HepG2 (cell line): Measurements from ENCODE around the gene SHBG. TPM values are rescaled to one million over a fixed set of nuclear protein-coding genes. Genes with fewer than 3 reads are reported as not detected.

Experiments
- HOXA5 ChIP-seq: sonication (generic); formaldehyde crosslinking; IDR thresholded peaks from 2 replicates; pipeline ENCODE4 v1.4.0; 2020; ENCODE audit warnings: missing genetic modification reagents
- KLF11 ChIP-seq: IDR thresholded peaks from 2 replicates; pipeline ENCODE4 v1.6.1; 2016; ENCODE audit warnings: missing compliant biosample characterization
- KLF9 ChIP-seq: IDR thresholded peaks from 2 replicates; pipeline ENCODE4 v1.6.1; 2016; ENCODE audit warnings: low read depth
- LCORL ChIP-seq, 2 experiments: fragments of 450-650 bp in 1 of 2; sonication (generic) in 1 of 2; formaldehyde crosslinking in 1 of 2; IDR thresholded peaks; 2 replicates each; pipeline versions ENCODE4 v1.5.0 to v1.6.1; 2017 to 2020; ENCODE audit warnings: antibody characterized with exemption in 1 of 2, missing genetic modification reagents in 1 of 2
- MNT ChIP-seq: fragments of 450-650 bp; IDR thresholded peaks from 2 replicates; pipeline ENCODE4 v1.6.1; 2016
- PAF1 ChIP-seq: IDR thresholded peaks from 2 replicates; pipeline ENCODE4 v1.6.1; 2016; ENCODE audit warnings: missing genetic modification reagents, missing compliant biosample characterization
- PHB2 ChIP-seq: fragments of 450-650 bp; IDR thresholded peaks from 2 replicates; pipeline ENCODE4 v1.6.1; 2018; ENCODE audit not compliant: partially characterized antibody
- POGK ChIP-seq: sonication (generic); formaldehyde crosslinking; conservative IDR thresholded peaks from 2 replicates; pipeline ENCODE4 v1.8.0; 2022; ENCODE audit warnings: mild to moderate bottlenecking, moderate library complexity, missing genetic modification reagents
- RNF219 ChIP-seq: sonication (generic); formaldehyde crosslinking; IDR thresholded peaks from 2 replicates; pipeline ENCODE4 v1.5.0; 2020; ENCODE audit warnings: mild to moderate bottlenecking, missing genetic modification reagents
- ZBTB26 ChIP-seq: IDR thresholded peaks from 2 replicates; pipeline ENCODE4 v1.6.1; 2016; ENCODE audit warnings: missing compliant biosample characterization, missing genetic modification reagents, borderline replicate concordance
- ZBTB39 ChIP-seq: sonication (generic); formaldehyde crosslinking; IDR thresholded peaks from 2 replicates; pipeline ENCODE4 v1.5.0; 2020; ENCODE audit warnings: missing genetic modification reagents
- ZBTB43 ChIP-seq: sonication (generic); formaldehyde crosslinking; conservative IDR thresholded peaks from 2 replicates; pipeline ENCODE4 v1.4.0; 2020; ENCODE audit warnings: missing genetic modification reagents
- ZFP82 ChIP-seq: sonication (generic); formaldehyde crosslinking; IDR thresholded peaks from 2 replicates; pipeline ENCODE4 v1.5.1; 2020; ENCODE audit warnings: mild to moderate bottlenecking, missing genetic modification reagents, borderline replicate concordance
- ZNF430 ChIP-seq: sonication (generic); formaldehyde crosslinking; IDR thresholded peaks from 2 replicates; pipeline ENCODE4 v1.9.0; 2021; ENCODE audit warnings: mild to moderate bottlenecking, missing genetic modification reagents
- ZNF558 ChIP-seq: sonication (generic); formaldehyde crosslinking; IDR thresholded peaks from 2 replicates; pipeline ENCODE4 v1.9.0; 2022; ENCODE audit warnings: mild to moderate bottlenecking, missing genetic modification reagents, borderline replicate concordance
- ZNF567 ChIP-seq: sonication (generic); formaldehyde crosslinking; IDR thresholded peaks from 2 replicates; pipeline ENCODE4 v1.8.1; 2023; ENCODE audit warnings: mild to moderate bottlenecking, missing genetic modification reagents, borderline replicate concordance
- ZNF713 ChIP-seq: sonication (generic); formaldehyde crosslinking; IDR thresholded peaks from 2 replicates; pipeline ENCODE4 v1.4.0; 2020; ENCODE audit warnings: mild to moderate bottlenecking, missing genetic modification reagents
- ZNF772 ChIP-seq: sonication (generic); formaldehyde crosslinking; IDR thresholded peaks from 2 replicates; pipeline ENCODE4 v1.5.0; 2020; ENCODE audit warnings: mild to moderate bottlenecking, missing genetic modification reagents
- polyA plus RNA-seq, 8 experiments: library from polyadenylated mRNA; depleted of rRNA in 3 of 8; stranded (reverse) in 7 of 8; unstranded in 1 of 8; fragments of >200 nt; fragmentation: Illumina TruSeq in 4 of 8; extraction: Trizol in 4 of 8; gene quantifications; 2 replicates each; pipeline versions ENCODE4 v1.2.1 to v1.2.3, GENCODE V29; 2011 to 2016; ENCODE audit warnings: low read depth in 4 of 8, missing spikeins in 1 of 8, mixed read lengths in 1 of 8; ENCODE audit not compliant: insufficient read depth in 1 of 8
- total RNA-seq, 5 experiments: library from RNA; depleted of rRNA; stranded (reverse); fragments of >200 nt; fragmentation: Illumina TruSeq; extraction: Trizol; gene quantifications; 2 replicates each; pipeline ENCODE4 v1.2.3, GENCODE V29; 2016; ENCODE audit warnings: low read depth in 1 of 5

Gene SHBG
- total and polyA plus RNA-seq, 2 of the 13 experiments (the other 11 are each of a cell fraction or from before 2014, with no cell fraction given), result 4.0 to 6.1 TPM

GRCh38 chr17:7614425-7615264, 15.3 kb upstream of the SHBG start, which contains the start of gene FXR2 (continued):
- no peak for TF ChIP-seq RNF219 (CRISPR knock-in tag)
- no peak for TF ChIP-seq ZNF430 (CRISPR knock-in tag)
- TF ChIP-seq ZNF558, result no peak
- TF ChIP-seq PAF1 (CRISPR knock-in tag), result no peak
- no peak for TF ChIP-seq POGK (CRISPR knock-in tag)
- no peak for TF ChIP-seq KLF9 (CRISPR knock-in tag)
- TF ChIP-seq ZBTB39, result no peak
- 0 out of 2 replicates have a peak, but pooled peaks have one; percentile 54 for TF ChIP-seq ZNF772 (CRISPR knock-in tag)
- peak; percentile 35; the same call in 1 of the 2 replicates for TF ChIP-seq MNT
- no peak for TF ChIP-seq ZBTB26 (CRISPR knock-in tag)
- no peak for TF ChIP-seq LCORL (IDR thresholded peaks at IDR 0.05)
- no peak for TF ChIP-seq LCORL (CRISPR knock-in tag; IDR thresholded peaks at IDR 0.05)
- TF ChIP-seq ZBTB43 (CRISPR knock-in tag), result no peak
- no peak for TF ChIP-seq ZNF713 (CRISPR knock-in tag)
- TF ChIP-seq KLF11 (CRISPR knock-in tag), result no peak
- no peak for TF ChIP-seq ZNF567
- no peak for TF ChIP-seq HOXA5 (CRISPR knock-in tag)
- no peak for TF ChIP-seq PHB2
- TF ChIP-seq ZFP82 (CRISPR knock-in tag), result peak; percentile 78; the same call in 1 of the 2 replicates
